ENCODE measurements around the gene HECTD4. TPM values are rescaled to one million over a fixed set of nuclear protein-coding genes. Genes with fewer than 3 reads are reported as not detected.

The HECTD4 gene
- total RNA-seq, 1 experiment from 2014 or later = 31.2 TPM

DNA sequence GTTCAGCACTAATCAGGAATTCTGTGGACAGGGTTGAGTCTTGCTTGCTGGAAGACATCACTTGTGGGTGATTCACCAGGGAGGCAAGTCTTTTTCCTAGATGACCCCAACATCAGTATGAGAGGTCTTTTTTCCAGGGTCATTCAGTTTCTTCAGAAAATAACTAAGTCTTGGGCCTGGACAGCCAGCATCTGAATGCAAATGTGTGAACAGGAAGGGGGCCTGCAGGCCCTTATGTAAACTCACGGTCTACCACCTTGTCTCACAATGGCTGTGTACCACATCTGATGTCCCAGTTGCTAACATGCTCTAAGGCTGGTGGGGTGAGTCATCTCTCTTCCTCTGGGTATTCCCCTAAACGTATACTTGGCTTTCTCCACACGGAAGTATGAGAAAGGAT is 79.2 kb downstream of the HECTD4 start:
- no peak overlapping the region for H2AFZ ChIP-seq (ENCODE audit: low read depth, low read length, poor library complexity, severe bottlenecking)
- H3K4me1 ChIP-seq (ENCODE audit: control insufficient read depth in 1 of 2, insufficient read depth in 2 of 2, low read length in 2 of 2) = no peaks in the 10 kb centered on the region
- H4K20me1 ChIP-seq (ENCODE audit: insufficient read depth) = 0 out of 2 replicates have a peak, but pooled peaks cover 4% of the 10 kb centered on the region
- intact Hi-C loops (cut with micrococcal nuclease) = no loop called here
- no peak overlapping the region for H3K4me2 ChIP-seq (ENCODE audit: low read length)
- no peaks in the 10 kb centered on the region for H3K79me2 ChIP-seq (ENCODE audit: insufficient read depth, low read length)
- ChIA-PET RAD21 (ENCODE audit: low non-redundant PET in 1 of 2, low total read pairs in 2 of 2, uncharacterized antibody in 2 of 2, unreplicated experiment in 2 of 2) (no interaction called here), POLR2A (no interaction called here), CTCF (no interaction called here)
- BruUV-seq (replicated peaks) = no TSS peak
- TF ChIP-seq POLR2AphosphoS5 (IDR thresholded peaks at IDR 0.05; ENCODE audit: low read depth, low read length) = no peak
- TF ChIP-seq ZFX (IDR thresholded peaks at IDR 0.05) = no peak
- TF ChIP-seq TCF7L2 (IDR thresholded peaks at IDR 0.05; ENCODE audit: borderline replicate concordance, extremely low read depth, insufficient read depth, insufficient read length) = no peak
- TF ChIP-seq JUND (IDR thresholded peaks at IDR 0.05) = no peak
- no peak for TF ChIP-seq CEBPB (IDR thresholded peaks at IDR 0.05; ENCODE audit: low read depth)
- no peak for TF ChIP-seq SP1 (IDR thresholded peaks at IDR 0.05; ENCODE audit: low read depth)
- H3K36me3 ChIP-seq (ENCODE audit: control insufficient read depth in 1 of 2, insufficient read depth in 2 of 2, low read length in 2 of 2) = no peaks in the 10 kb centered on the region
- DNase-seq (ENCODE audit: low read depth, low spot score) (no peak), ATAC-seq (no peak)
- no peaks in the 10 kb centered on the region for H3K9me3 ChIP-seq (ENCODE audit: control insufficient read depth in 1 of 2, insufficient read depth in 1 of 2, low read depth in 1 of 2, low read length in 2 of 2)
- H3K4me3 ChIP-seq (replicated peaks in 1 of 2; ENCODE audit: low read depth in 1 of 2, low read length in 2 of 2) = no peak overlapping the region
- no peak overlapping the region for H3K27ac ChIP-seq (ENCODE audit: low read depth, low read length)
- no peaks in the 10 kb centered on the region for H3K27me3 ChIP-seq (ENCODE audit: insufficient read depth, low read length)
- H3K9ac ChIP-seq (ENCODE audit: low read length) = no peak overlapping the region
- no peaks in the 10 kb centered on the region for H3K9me2 ChIP-seq (ENCODE audit: insufficient read depth)

DNA sequence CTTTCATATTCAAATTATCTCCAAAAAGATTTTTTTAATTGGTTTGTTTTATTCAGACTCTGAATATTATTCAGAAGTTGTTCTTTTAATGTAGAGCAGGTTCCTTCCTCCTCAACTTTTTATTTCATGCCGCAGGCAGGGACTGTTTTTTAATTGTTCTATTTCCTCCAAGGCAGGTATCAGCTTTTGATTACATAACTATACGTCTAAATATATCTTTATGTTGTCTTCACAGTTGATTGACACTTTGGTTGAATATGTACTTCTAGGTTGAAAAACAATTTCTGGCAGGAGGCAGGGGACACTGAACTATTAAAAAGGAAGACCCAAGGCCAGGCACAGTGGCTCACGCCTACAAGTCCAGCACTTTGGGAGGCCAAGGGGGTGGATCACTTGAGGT is 82.5 kb downstream of the HECTD4 start:
- Histone ChIP-seq H3K79me2 (ENCODE audit: insufficient read depth, low read length) (no peaks in the 10 kb centered on the region), H4K20me1 (ENCODE audit: insufficient read depth) (no peaks in the 10 kb centered on the region), H3K9me3 (ENCODE audit: control insufficient read depth in 1 of 2, insufficient read depth in 1 of 2, low read depth in 1 of 2, low read length in 2 of 2) (peaks cover 0 to 8% of the 10 kb centered on the region in 2 experiments; a peak in 1 of 4 replicates), H3K4me3 (replicated peaks in 1 of 2; ENCODE audit: low read depth in 1 of 2, low read length in 2 of 2) (no peak overlapping the region), H3K27ac (ENCODE audit: low read depth, low read length) (no peak overlapping the region), H3K9me2 (ENCODE audit: insufficient read depth) (no peaks in the 10 kb centered on the region), H3K36me3 (ENCODE audit: control insufficient read depth in 1 of 2, insufficient read depth in 2 of 2, low read length in 2 of 2) (no peaks in the 10 kb centered on the region; a peak in 1 of 4 replicates), H3K9ac (ENCODE audit: low read length) (no peak overlapping the region), H3K4me1 (ENCODE audit: control insufficient read depth in 1 of 2, insufficient read depth in 2 of 2, low read length in 2 of 2) (no peaks in the 10 kb centered on the region), H2AFZ (ENCODE audit: low read depth, low read length, poor library complexity, severe bottlenecking) (no peak overlapping the region), H3K4me2 (ENCODE audit: low read length) (no peak overlapping the region), H3K27me3 (ENCODE audit: insufficient read depth, low read length) (no peaks in the 10 kb centered on the region)
- TF ChIP-seq JUND (IDR thresholded peaks at IDR 0.05) = no peak
- TF ChIP-seq, protein P1, sequence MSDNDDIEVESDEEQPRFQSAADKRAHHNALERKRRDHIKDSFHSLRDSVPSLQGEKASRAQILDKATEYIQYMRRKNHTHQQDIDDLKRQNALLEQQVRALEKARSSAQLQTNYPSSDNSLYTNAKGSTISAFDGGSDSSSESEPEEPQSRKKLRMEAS (IDR thresholded peaks at IDR 0.05) = no peak
- TF ChIP-seq YY1 (IDR thresholded peaks at IDR 0.05; ENCODE audit: extremely low read depth, insufficient replicate concordance, low read depth, low read length) = no peak
- TF ChIP-seq, protein P2, sequence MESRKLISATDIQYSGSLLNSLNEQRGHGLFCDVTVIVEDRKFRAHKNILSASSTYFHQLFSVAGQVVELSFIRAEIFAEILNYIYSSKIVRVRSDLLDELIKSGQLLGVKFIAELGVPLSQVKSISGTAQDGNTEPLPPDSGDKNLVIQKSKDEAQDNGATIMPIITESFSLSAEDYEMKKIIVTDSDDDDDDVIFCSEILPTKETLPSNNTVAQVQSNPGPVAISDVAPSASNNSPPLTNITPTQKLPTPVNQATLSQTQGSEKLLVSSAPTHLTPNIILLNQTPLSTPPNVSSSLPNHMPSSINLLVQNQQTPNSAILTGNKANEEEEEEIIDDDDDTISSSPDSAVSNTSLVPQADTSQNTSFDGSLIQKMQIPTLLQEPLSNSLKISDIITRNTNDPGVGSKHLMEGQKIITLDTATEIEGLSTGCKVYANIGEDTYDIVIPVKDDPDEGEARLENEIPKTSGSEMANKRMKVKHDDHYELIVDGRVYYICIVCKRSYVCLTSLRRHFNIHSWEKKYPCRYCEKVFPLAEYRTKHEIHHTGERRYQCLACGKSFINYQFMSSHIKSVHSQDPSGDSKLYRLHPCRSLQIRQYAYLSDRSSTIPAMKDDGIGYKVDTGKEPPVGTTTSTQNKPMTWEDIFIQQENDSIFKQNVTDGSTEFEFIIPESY (IDR thresholded peaks at IDR 0.05; ENCODE audit: extremely low read depth, insufficient replicate concordance, low read length) = no peak
- TF ChIP-seq CBX3 (IDR thresholded peaks at IDR 0.05; ENCODE audit: low read depth) = no peak
- no peak for TF ChIP-seq ZFX (IDR thresholded peaks at IDR 0.05)
- TF ChIP-seq ELF1 (IDR thresholded peaks at IDR 0.05; ENCODE audit: borderline replicate concordance, low read depth) = no peak
- TF ChIP-seq SRF (IDR thresholded peaks at IDR 0.05; ENCODE audit: low read depth) = no peak
- no peak for TF ChIP-seq EZH2phosphoT487 (IDR thresholded peaks at IDR 0.05; ENCODE audit: borderline replicate concordance)
- no peak for TF ChIP-seq EGR1 (IDR thresholded peaks at IDR 0.05; ENCODE audit: low read depth)
- no peak for TF ChIP-seq SIN3A (IDR thresholded peaks at IDR 0.05; ENCODE audit: low read depth)
- TF ChIP-seq EZH2 (IDR thresholded peaks at IDR 0.05) = no peak
- TF ChIP-seq POLR2AphosphoS5 (IDR thresholded peaks at IDR 0.05; ENCODE audit: low read depth, low read length) = no peak
- TF ChIP-seq CEBPB (IDR thresholded peaks at IDR 0.05; ENCODE audit: low read depth) = no peak
- TF ChIP-seq RAD21 (IDR thresholded peaks at IDR 0.05; ENCODE audit: low read depth) = no peak
- no peak for TF ChIP-seq POLR2A (IDR thresholded peaks at IDR 0.05; ENCODE audit: borderline replicate concordance, extremely low read depth, insufficient read depth, insufficient read length)
- no peak for DNase-seq (ENCODE audit: low read depth, low spot score)
- ATAC-seq = no peak
- POLR2A ChIA-PET = no interaction called here
- BruUV-seq (replicated peaks) = no TSS peak
- intact Hi-C loops (cut with micrococcal nuclease) = loop anchor here (10.0 kb wide), 1 partner anchor 85 kb away; the partner anchor contains the start of gene HECTD4
- RAD21 ChIA-PET (ENCODE audit: low non-redundant PET in 1 of 2, low total read pairs in 2 of 2, uncharacterized antibody in 2 of 2, unreplicated experiment in 2 of 2) = no interaction called here
- CTCF ChIA-PET = no interaction called here
